PC-9 (cell line): ENCODE measurements around the gene USHBP1. TPM values are rescaled to one million over a fixed set of nuclear protein-coding genes. Genes with fewer than 3 reads are reported as not detected.

Source experiments
- BruUV-seq: library from RNA; stranded (reverse); fragments of 400-500 nt; replicated peaks from 2 replicates; lab custom pipeline; 2021; lab: Mats Ljungman, UMichigan
- CTCF ChIA-PET: fragments of 300-600 bp; sonication (Branson Sonifier 250); formaldehyde crosslinking; loops from one replicate; lab custom pipeline; 2022; ENCODE audit warnings: antibody characterized with exemption; lab: Charles Lee
- POLR2A ChIA-PET: fragments of 300-600 bp; sonication (Branson Sonifier 250); formaldehyde crosslinking; loops from one replicate; lab custom pipeline; 2022; ENCODE audit warnings: antibody characterized with exemption; ENCODE audit not compliant: unreplicated experiment; lab: Charles Lee
- DNase-seq, 2 experiments: peaks; one replicate each; pipeline versions ENCODE4 v3.0.0 to v3.0.0-alpha.2; 2015 to 2022; ENCODE audit warnings: mixed read lengths in 1 of 2
- H2AFZ ChIP-seq: fragments of 200-600 bp; sonication (generic); 2 replicates; pipeline ENCODE4 v1.8.1; 2017; ENCODE audit warnings: antibody characterized with exemption
- H3F3A ChIP-seq: fragments of 200-600 bp; sonication (generic); 2 replicates; pipeline ENCODE4 v1.8.1; 2017; ENCODE audit warnings: antibody characterized with exemption, mild to moderate bottlenecking, low read depth; ENCODE audit not compliant: insufficient read depth
- H3K27ac ChIP-seq: fragments of 200-600 bp; sonication (generic); 2 replicates; pipeline ENCODE4 v1.6.1; 2016; ENCODE audit warnings: mixed run types
- H3K27me3 ChIP-seq: fragments of 200-600 bp; sonication (generic); 2 replicates; pipeline ENCODE4 v1.6.1; 2016; ENCODE audit warnings: low read depth, mixed run types; ENCODE audit not compliant: insufficient read depth
- H3K36me3 ChIP-seq: fragments of 200-600 bp; sonication (generic); 2 replicates; pipeline ENCODE4 v1.6.1; 2016; ENCODE audit warnings: low read depth, mixed run types
- H3K4me1 ChIP-seq: fragments of 200-600 bp; sonication (generic); replicated peaks from 2 replicates; pipeline ENCODE4 v1.6.1; 2016; ENCODE audit warnings: mixed run types; ENCODE audit not compliant: insufficient read depth
- H3K4me2 ChIP-seq: fragments of 200-600 bp; sonication (generic); 2 replicates; pipeline ENCODE4 v1.6.1; 2017; ENCODE audit warnings: mixed run types
- H3K4me3 ChIP-seq: fragments of 200-600 bp; sonication (generic); 2 replicates; pipeline ENCODE4 v1.6.1; 2016; ENCODE audit warnings: mixed run types
- H3K79me2 ChIP-seq: fragments of 200-600 bp; sonication (generic); 2 replicates; pipeline ENCODE4 v1.6.1; 2017; ENCODE audit warnings: low read depth, mixed run types
- H3K9me2 ChIP-seq: fragments of 200-600 bp; sonication (generic); 2 replicates; pipeline ENCODE4 v1.8.1; 2017; ENCODE audit warnings: mild to moderate bottlenecking; ENCODE audit not compliant: insufficient read depth
- H3K9me3 ChIP-seq: fragments of 200-600 bp; sonication (generic); 2 replicates; pipeline ENCODE4 v1.8.1; 2016; ENCODE audit warnings: low read depth; ENCODE audit not compliant: insufficient read depth
- H4K20me1 ChIP-seq: fragments of 200-600 bp; sonication (generic); 2 replicates; pipeline ENCODE4 v1.8.1; 2017; ENCODE audit not compliant: insufficient read depth
- CTCF ChIP-seq: fragments of 200-600 bp; sonication (generic); conservative IDR thresholded peaks from 2 replicates; pipeline ENCODE4 v1.6.1; 2017; ENCODE audit warnings: mixed run types, antibody characterized with exemption, mild to moderate bottlenecking, moderate library complexity
- EZH2 ChIP-seq: fragments of 200-600 bp; sonication (generic); IDR thresholded peaks from 2 replicates; pipeline ENCODE4 v1.8.0; 2017; ENCODE audit warnings: antibody characterized with exemption, low read depth
- intact Hi-C: fragments of 100-400 bp; cut with micrococcal nuclease; formaldehyde crosslinking; loops from one replicate; pipeline ENCODE4 v1.10.0; 2022; ENCODE audit not compliant: unreplicated experiment
- total RNA-seq: library from RNA; stranded (reverse); gene quantifications from 2 replicates; pipeline ENCODE4 v1.2.3, GENCODE V29; 2021

The USHBP1 gene
- total RNA-seq, 1 experiment from 2014 or later, result not detected

DNA sequence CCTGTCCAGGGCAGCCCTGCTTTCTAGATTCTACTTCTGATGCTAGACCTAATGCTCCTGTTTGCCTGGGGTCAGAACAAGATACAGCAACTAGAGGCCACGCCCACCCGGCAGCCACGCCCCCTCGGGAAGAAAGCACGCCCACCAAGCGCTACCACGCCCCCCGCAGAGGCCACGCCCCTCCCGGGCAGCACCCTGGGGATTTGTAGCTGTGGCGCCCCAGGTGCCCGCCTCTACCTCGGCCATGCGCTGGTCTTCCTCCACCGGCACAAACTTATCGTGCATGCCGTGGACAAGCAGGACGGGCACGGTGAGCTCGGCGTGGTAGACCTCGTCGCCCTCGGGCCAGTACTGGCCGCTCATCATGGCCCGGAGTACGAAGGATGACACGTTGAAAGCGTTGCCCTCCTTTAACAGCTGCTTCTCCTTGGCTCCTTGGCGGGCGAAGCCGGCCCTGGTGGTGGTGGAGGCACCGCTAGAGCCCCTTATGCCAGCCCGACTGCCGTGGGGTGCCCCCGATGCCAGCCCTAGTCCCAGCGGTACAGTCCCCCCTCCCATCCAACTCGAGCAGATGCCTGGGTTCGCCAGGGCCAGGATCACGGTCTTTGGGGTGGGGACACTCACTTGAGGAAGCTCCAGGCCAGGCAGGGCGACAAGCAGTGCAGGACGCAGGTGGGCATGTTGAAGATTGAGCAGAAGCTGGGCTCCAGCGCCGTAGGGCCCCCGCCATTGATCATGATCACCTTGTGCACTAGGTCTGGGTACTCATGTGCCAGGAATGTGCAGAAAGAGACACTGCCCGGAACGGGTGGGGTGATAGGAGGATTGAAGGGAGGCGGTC is 29.7 kb upstream of the USHBP1 start:
- Histone ChIP-seq H3K4me1 (peaks cover 37% of the 10 kb centered on the region), H3K9me3 (no peaks in the 10 kb centered on the region), H3K27me3 (no peaks in the 10 kb centered on the region), H3K79me2 (peaks cover 30% of the 10 kb centered on the region), H3K4me2 (0 out of 2 replicates have a peak overlapping the region, but pooled peaks have one; percentile 15), H2AFZ (no peak overlapping the region), H3K9me2 (no peaks in the 10 kb centered on the region), H4K20me1 (0 out of 2 replicates have a peak, but pooled peaks cover 5% of the 10 kb centered on the region), H3F3A (peaks cover 68% of the 10 kb centered on the region), H3K27ac (no peak overlapping the region), H3K36me3 (no peaks in the 10 kb centered on the region; the same call in 1 of the 2 replicates), H3K4me3 (no peak overlapping the region)
- intact Hi-C loops, result loop anchor here (5.0 kb wide), 1 partner anchor 33 kb away; no protein-coding TSS in a partner anchor
- CTCF ChIA-PET, result interaction anchor here (0.5 kb wide), 1 partner anchor 154 kb away, joined by 3 read pairs; no protein-coding TSS in a partner anchor
- no peak for TF ChIP-seq EZH2
- no peak for TF ChIP-seq CTCF
- BruUV-seq, result no TSS peak
- DNase-seq, result peak in 1 of 2 experiments; percentile 36
- POLR2A ChIA-PET, result no interaction called here

DNA sequence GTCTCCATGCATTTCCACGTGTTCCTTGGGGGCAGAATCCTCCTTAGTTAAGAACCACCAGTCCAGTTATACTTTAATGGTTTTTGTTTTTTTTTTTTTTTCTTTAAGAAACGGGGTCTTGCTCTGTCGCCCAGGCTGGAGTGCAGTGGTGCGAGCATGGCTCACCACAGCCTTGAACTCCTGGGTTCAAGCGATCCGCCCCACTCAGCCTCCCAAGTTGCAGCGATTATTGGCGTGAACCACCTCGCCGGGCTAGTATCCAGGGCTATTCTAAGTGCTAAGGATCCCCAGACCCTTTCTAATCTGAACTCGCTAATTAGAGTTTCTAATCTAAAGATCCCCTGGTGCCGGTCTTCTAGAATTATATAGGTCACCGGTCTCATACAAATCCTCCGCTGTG is 29.1 kb upstream of the USHBP1 start:
- CTCF ChIA-PET, result interaction anchor here (0.7 kb wide), 2 partner anchors 33 to 97 kb away, joined by 3 to 4 read pairs; no protein-coding TSS in a partner anchor
- H3K27ac ChIP-seq, result no peak overlapping the region
- no peaks in the 10 kb centered on the region for H3K9me2 ChIP-seq
- POLR2A ChIA-PET, result no interaction called here
- peaks cover 37% of the 10 kb centered on the region for H3K4me1 ChIP-seq
- H2AFZ ChIP-seq, result no peak overlapping the region
- H3K27me3 ChIP-seq, result no peaks in the 10 kb centered on the region
- DNase-seq, result peak in 1 of 2 experiments; percentile 9
- TSS peak; percentile 39 for BruUV-seq
- peaks cover 61% of the 10 kb centered on the region for H3F3A ChIP-seq
- no peaks in the 10 kb centered on the region for H3K9me3 ChIP-seq
- no peaks in the 10 kb centered on the region; the same call in 1 of the 2 replicates for H3K36me3 ChIP-seq
- H3K4me3 ChIP-seq, result no peak overlapping the region
- H3K4me2 ChIP-seq, result 0 out of 2 replicates have a peak overlapping the region, but pooled peaks have one; percentile 15
- peaks cover 26% of the 10 kb centered on the region for H3K79me2 ChIP-seq
- 0 out of 2 replicates have a peak, but pooled peaks cover 5% of the 10 kb centered on the region for H4K20me1 ChIP-seq
- intact Hi-C loops, result loop anchor here (2.0 to 5.0 kb wide), 2 partner anchors 34 to 93 kb away; no protein-coding TSS in a partner anchor
- no peak for TF ChIP-seq EZH2
- no peak for TF ChIP-seq CTCF

DNA sequence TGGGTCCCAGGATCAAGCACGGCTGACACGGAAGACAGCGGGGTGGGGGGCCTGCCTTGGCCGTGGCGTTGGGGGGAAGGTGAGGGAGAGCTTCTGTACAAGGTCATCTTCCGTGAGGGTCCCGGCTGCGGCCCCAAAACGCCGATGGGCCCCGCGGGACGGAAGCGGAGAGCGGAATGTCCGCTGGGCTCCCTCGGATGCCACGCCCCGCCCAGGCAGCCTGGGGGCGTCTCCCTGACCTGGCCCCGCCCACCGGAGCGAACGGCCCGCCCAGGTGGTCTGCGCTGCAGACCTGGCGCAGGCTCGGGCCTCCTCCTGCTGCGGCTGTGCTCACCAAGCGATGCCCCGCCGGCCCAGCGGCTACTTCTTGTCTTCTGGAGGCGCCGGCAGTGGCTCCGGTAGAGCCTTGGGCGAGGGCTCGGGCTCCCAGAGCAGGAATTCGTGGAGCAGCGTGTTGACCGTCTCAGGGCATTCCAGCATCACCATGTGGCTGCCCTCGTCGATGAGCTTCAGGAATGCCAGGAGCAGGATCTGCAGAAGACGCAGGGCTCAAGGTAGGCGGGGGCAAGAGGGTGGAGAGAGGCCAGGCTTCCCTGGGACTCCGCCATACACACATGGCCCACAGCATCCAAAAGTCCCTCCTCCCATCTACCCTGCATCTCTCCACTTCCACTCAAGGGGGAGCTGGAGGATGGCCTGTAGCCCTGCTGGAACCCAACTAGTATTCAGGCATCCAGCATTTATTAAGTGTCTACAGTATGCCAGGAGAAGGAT is 27.9 kb upstream of the USHBP1 start:
- H3K9me3 ChIP-seq, result no peaks in the 10 kb centered on the region
- H4K20me1 ChIP-seq, result 0 out of 2 replicates have a peak, but pooled peaks cover 5% of the 10 kb centered on the region
- ChIA-PET POLR2A (interaction anchor here (0.6 kb wide), 1 partner anchor 127 kb away, joined by 4 read pairs; the partner anchor contains the start of gene MVB12A), CTCF (interaction anchor here (0.5 to 1.2 kb wide), 10 partner anchors 13 to 545 kb away, joined by 3 to 9 read pairs (median 4); partner anchors contain the start of gene MRPL34)
- peak overlapping the region; percentile 92 for H2AFZ ChIP-seq
- peaks cover 22% of the 10 kb centered on the region for H3K79me2 ChIP-seq
- no peaks in the 10 kb centered on the region; the same call in 1 of the 2 replicates for H3K36me3 ChIP-seq
- no peaks in the 10 kb centered on the region for H3K27me3 ChIP-seq
- peak overlapping the region; percentile 63 for H3K27ac ChIP-seq
- TF ChIP-seq CTCF, result peak; percentile 77
- no peak for TF ChIP-seq EZH2
- no peaks in the 10 kb centered on the region for H3K9me2 ChIP-seq
- intact Hi-C loops, result loop anchor here (2.0 to 5.0 kb wide), 2 partner anchors 35 to 94 kb away; no protein-coding TSS in a partner anchor
- H3F3A ChIP-seq, result peaks cover 55% of the 10 kb centered on the region
- H3K4me3 ChIP-seq, result peak overlapping the region; percentile 65
- peak overlapping the region; percentile 93 for H3K4me2 ChIP-seq
- DNase-seq, result peak; percentile 86 to 89
- H3K4me1 ChIP-seq, result peaks cover 35% of the 10 kb centered on the region
- BruUV-seq, result no TSS peak
